KMS-11 (cell line): ENCODE data around the gene SLC6A17.

Experiments used
- H2AFZ ChIP-seq: fragments of 200-600 bp; sonication (generic); 2 replicates; pipeline ENCODE4 v1.6.1; 2016; ENCODE audit warnings: antibody characterized with exemption, mixed run types, low read depth
- H3K27ac ChIP-seq: fragments of 200-600 bp; sonication (generic); 2 replicates; pipeline ENCODE4 v1.6.1; 2016; ENCODE audit warnings: mild to moderate bottlenecking, mixed run types
- H3K27me3 ChIP-seq: fragments of 200-600 bp; sonication (generic); 2 replicates; pipeline ENCODE4 v1.6.1; 2017; ENCODE audit warnings: mild to moderate bottlenecking, low read depth, mixed run types, moderate library complexity; ENCODE audit not compliant: insufficient read depth
- H3K36me3 ChIP-seq: fragments of 200-600 bp; sonication (generic); 2 replicates; pipeline ENCODE4 v1.6.1; 2017; ENCODE audit warnings: mild to moderate bottlenecking, mixed run types; ENCODE audit not compliant: insufficient read depth
- H3K4me1 ChIP-seq: fragments of 200-600 bp; sonication (generic); 2 replicates; pipeline ENCODE4 v1.6.1; 2016; ENCODE audit warnings: mild to moderate bottlenecking, low read depth, mixed run types; ENCODE audit not compliant: poor library complexity, severe bottlenecking
- H3K4me2 ChIP-seq: fragments of 200-600 bp; sonication (generic); 2 replicates; pipeline ENCODE4 v1.7.0; 2016; ENCODE audit warnings: mild to moderate bottlenecking, mixed run types
- H3K4me3 ChIP-seq: fragments of 200-600 bp; sonication (generic); IDR thresholded peaks from 2 replicates; pipeline ENCODE4 v1.6.1; 2017; ENCODE audit warnings: low read depth, low read length, mixed read lengths; ENCODE audit not compliant: insufficient read depth
- H3K79me2 ChIP-seq: fragments of 200-600 bp; sonication (generic); 2 replicates; pipeline ENCODE4 v1.6.1; 2016; ENCODE audit warnings: low read depth, mixed run types; ENCODE audit not compliant: insufficient read depth
- H3K9ac ChIP-seq: fragments of 200-600 bp; sonication (generic); 2 replicates; pipeline ENCODE4 v1.6.1; 2016; ENCODE audit warnings: mild to moderate bottlenecking, mixed run types
- H4K20me1 ChIP-seq: fragments of 200-600 bp; sonication (generic); 2 replicates; pipeline ENCODE4 v1.6.1; 2016; ENCODE audit warnings: mild to moderate bottlenecking, mixed run types; ENCODE audit not compliant: insufficient read depth
- TF ChIP-seq, protein P1 (sequence below): fragments of 200-600 bp; sonication (generic); conservative IDR thresholded peaks from 2 replicates; pipeline ENCODE4 v1.6.1; 2017; ENCODE audit warnings: low read depth, mild to moderate bottlenecking, antibody characterized with exemption, low read length, moderate library complexity, mixed read lengths

SLC6A17 gene

DNA sequence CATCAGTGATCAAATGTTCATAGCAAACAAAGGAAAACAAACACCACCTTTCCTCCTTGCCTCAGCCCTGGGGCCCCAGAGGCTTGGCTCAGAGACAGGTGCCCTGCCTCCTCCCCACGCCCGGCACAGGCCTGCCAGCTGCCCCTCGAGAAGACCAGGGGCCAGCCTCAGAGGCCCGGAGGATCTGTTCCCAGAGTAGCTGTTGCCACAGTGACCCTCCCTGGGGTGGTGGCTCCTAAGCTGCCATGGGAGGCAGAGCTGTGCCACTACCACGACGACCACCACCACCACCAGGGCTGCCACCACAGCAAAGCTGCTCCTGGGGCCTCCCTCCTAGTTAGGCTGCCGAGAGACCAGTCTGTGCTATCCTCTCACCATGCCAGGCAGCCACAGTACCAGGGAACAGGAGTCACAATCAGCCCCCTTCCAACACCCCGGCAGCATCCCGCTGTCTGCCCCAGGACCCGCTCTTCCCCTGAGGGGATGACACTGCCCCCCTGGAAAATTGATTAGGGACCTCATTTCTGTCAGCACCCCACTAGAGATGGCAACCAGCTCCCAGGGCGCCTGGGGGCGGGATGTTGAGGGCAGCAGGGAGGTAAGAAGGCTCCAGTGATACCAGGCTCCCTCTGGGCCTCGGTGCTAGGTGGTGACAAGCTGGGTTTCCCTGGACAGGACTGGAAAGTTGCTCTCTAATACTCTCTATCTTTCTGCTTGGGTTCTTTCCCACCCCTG lies 90.3 kb downstream of the SLC6A17 start:
- Histone ChIP-seq H2AFZ (no peak overlapping the region), H3K79me2 (no peaks in the 10 kb centered on the region), H3K9ac (no peak overlapping the region), H3K4me1 (no peaks in the 10 kb centered on the region), H3K4me3 (no peak overlapping the region), H3K27ac (no peak overlapping the region), H3K4me2 (no peak overlapping the region), H3K36me3 (no peaks in the 10 kb centered on the region), H3K27me3 (no peaks in the 10 kb centered on the region), H4K20me1 (no peaks in the 10 kb centered on the region)
- TF ChIP-seq, protein P1, sequence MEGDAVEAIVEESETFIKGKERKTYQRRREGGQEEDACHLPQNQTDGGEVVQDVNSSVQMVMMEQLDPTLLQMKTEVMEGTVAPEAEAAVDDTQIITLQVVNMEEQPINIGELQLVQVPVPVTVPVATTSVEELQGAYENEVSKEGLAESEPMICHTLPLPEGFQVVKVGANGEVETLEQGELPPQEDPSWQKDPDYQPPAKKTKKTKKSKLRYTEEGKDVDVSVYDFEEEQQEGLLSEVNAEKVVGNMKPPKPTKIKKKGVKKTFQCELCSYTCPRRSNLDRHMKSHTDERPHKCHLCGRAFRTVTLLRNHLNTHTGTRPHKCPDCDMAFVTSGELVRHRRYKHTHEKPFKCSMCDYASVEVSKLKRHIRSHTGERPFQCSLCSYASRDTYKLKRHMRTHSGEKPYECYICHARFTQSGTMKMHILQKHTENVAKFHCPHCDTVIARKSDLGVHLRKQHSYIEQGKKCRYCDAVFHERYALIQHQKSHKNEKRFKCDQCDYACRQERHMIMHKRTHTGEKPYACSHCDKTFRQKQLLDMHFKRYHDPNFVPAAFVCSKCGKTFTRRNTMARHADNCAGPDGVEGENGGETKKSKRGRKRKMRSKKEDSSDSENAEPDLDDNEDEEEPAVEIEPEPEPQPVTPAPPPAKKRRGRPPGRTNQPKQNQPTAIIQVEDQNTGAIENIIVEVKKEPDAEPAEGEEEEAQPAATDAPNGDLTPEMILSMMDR, result no peak

DNA sequence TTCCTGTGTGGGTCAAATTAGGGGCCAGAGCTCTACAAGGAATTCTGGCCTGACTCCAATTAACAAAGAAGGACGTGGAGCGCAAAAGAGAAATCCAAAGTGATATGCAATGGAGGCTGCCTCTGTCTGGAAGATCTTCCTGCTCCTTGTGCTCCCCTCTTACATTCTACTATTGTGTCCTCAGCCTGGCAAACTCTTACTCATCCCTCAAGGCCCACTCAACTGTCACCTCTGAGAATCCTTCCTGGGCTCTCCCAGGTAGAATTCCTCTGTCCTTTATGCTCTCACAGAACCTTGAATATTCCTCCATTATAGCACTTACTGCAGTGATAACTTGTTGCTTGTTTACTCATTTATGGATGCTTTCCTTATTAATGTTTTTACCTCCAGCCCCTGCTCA lies 91.2 kb downstream of the SLC6A17 start:
- Histone ChIP-seq H3K27ac (no peak overlapping the region), H3K36me3 (no peaks in the 10 kb centered on the region), H2AFZ (no peak overlapping the region), H3K79me2 (no peaks in the 10 kb centered on the region), H3K4me2 (no peak overlapping the region), H3K27me3 (no peaks in the 10 kb centered on the region), H4K20me1 (no peaks in the 10 kb centered on the region), H3K9ac (no peak overlapping the region), H3K4me1 (no peaks in the 10 kb centered on the region), H3K4me3 (no peak overlapping the region)
- TF ChIP-seq, protein P1, result no peak

DNA sequence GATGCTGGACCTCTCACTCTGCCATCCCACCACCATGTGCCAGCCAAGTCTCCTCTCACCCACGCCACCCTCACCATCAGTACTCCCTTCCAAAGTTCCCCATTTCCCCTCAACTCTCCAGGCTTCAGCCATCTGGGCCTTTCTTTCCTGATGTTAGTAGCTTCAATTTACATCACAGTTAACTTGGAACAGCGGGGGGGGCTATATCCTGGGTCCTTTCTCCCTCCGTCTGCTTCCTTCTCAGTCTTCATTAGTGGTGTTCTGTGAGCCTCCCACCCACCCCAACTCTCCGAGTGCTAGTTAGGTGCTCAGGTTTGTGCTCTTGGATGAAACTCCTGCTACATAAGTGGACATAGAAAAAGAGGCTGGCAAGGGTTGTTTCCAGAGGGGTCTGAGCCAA lies 91.8 kb downstream of the SLC6A17 start:
- no peak overlapping the region for H3K9ac ChIP-seq
- H3K27ac ChIP-seq, result no peak overlapping the region
- H3K36me3 ChIP-seq, result no peaks in the 10 kb centered on the region
- H2AFZ ChIP-seq, result no peak overlapping the region
- TF ChIP-seq, protein P1, result no peak
- no peaks in the 10 kb centered on the region for H3K27me3 ChIP-seq
- H3K4me2 ChIP-seq, result no peak overlapping the region
- no peak overlapping the region for H3K4me3 ChIP-seq
- H3K4me1 ChIP-seq, result no peaks in the 10 kb centered on the region
- no peaks in the 10 kb centered on the region for H4K20me1 ChIP-seq
- no peaks in the 10 kb centered on the region for H3K79me2 ChIP-seq

DNA sequence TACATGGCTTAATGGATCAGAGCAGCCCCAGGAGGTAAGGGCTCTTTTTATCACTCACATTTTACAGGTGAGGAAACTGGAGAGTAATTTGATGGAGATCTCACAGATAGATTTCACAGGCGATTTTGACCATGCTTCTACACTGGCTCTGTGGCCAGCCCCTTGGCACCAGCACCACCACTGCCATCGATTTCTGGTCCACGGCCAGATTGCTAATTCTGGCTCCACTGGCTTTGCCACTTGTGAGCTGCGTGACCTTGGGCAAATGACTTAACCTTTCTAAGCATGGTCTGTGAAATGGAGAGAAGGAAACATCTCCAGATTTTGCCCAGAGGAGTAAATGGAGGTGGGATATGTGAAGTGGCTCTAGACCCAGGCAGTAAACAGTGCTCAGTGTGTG lies 92.4 kb downstream of the SLC6A17 start:
- H3K27ac ChIP-seq, result no peak overlapping the region
- no peak overlapping the region for H2AFZ ChIP-seq
- H3K4me2 ChIP-seq, result no peak overlapping the region
- no peaks in the 10 kb centered on the region for H3K79me2 ChIP-seq
- TF ChIP-seq, protein P1, result no peak
- H4K20me1 ChIP-seq, result no peaks in the 10 kb centered on the region
- H3K9ac ChIP-seq, result no peak overlapping the region
- H3K4me3 ChIP-seq, result no peak overlapping the region
- H3K36me3 ChIP-seq, result no peaks in the 10 kb centered on the region
- no peaks in the 10 kb centered on the region for H3K27me3 ChIP-seq
- no peaks in the 10 kb centered on the region for H3K4me1 ChIP-seq
